Keratinocyte (primary cell): ENCODE data around the gene TRAPPC1. TPM values are rescaled to one million over a fixed set of nuclear protein-coding genes. Genes with fewer than 3 reads are reported as not detected.

ENCODE experiments used
- DNase-seq: peaks from one replicate; pipeline ENCODE4 v3.0.0-alpha.2; 2011; ENCODE audit warnings: low read depth, missing footprints, low spot score
- FAIRE-seq: peaks from 2 replicates; lab custom pipeline; 2011; peaks lifted over from hg19 to GRCh38; lab: Jason Lieb, UNC
- H2AFZ ChIP-seq: 2 replicates; pipeline ENCODE4 v1.6.0; 2012; ENCODE audit warnings: low read length, control low read depth, inconsistent platforms; ENCODE audit not compliant: control insufficient read depth
- H3K27ac ChIP-seq: 2 replicates; pipeline ENCODE4 v1.5.1; 2011; ENCODE audit warnings: low read length; ENCODE audit not compliant: control insufficient read depth, insufficient read depth
- H3K27me3 ChIP-seq: 3 replicates; pipeline ENCODE4 v1.6.0; 2011; ENCODE audit warnings: low read length; ENCODE audit not compliant: control insufficient read depth, insufficient read depth; ENCODE audit errors: extremely low read depth
- H3K36me3 ChIP-seq, 2 experiments: 2 replicates in 1 of 2; 3 replicates in 1 of 2; pipeline ENCODE4 v1.5.1; 2011; ENCODE audit warnings: low read length in 2 of 2, mild to moderate bottlenecking in 1 of 2; ENCODE audit not compliant: control insufficient read depth in 2 of 2, insufficient read depth in 2 of 2; ENCODE audit errors: extremely low read depth in 1 of 2
- H3K4me1 ChIP-seq: 3 replicates; pipeline ENCODE4 v1.5.1; 2011; ENCODE audit warnings: low read length; ENCODE audit not compliant: control insufficient read depth, insufficient read depth; ENCODE audit errors: extremely low read depth
- H3K4me2 ChIP-seq: 3 replicates; pipeline ENCODE4 v1.6.0; 2011; ENCODE audit warnings: low read depth, low read length; ENCODE audit not compliant: control insufficient read depth, insufficient read depth; ENCODE audit errors: extremely low read depth
- H3K4me3 ChIP-seq, 3 experiments: fragments of 200-600 bp in 1 of 3; sonication (generic) in 1 of 3; 2 replicates in 2 of 3; 3 replicates in 1 of 3; pipeline ENCODE4 v1.5.1; 2011 to 2016; ENCODE audit warnings: low read length in 3 of 3, mild to moderate bottlenecking in 3 of 3, control low read depth in 2 of 3, inconsistent platforms in 1 of 3, low read depth in 1 of 3, mixed read lengths in 1 of 3, mixed run types in 1 of 3, moderate library complexity in 1 of 3; ENCODE audit not compliant: control insufficient read depth in 2 of 3, insufficient read depth in 2 of 3; ENCODE audit errors: extremely low read depth in 1 of 3
- H3K79me2 ChIP-seq: 2 replicates; pipeline ENCODE4 v1.6.0; 2012; ENCODE audit warnings: low read length; ENCODE audit not compliant: control insufficient read depth, insufficient read depth
- H3K9ac ChIP-seq: 3 replicates; pipeline ENCODE4 v1.6.0; 2011; ENCODE audit warnings: low read length; ENCODE audit not compliant: control insufficient read depth, insufficient read depth; ENCODE audit errors: extremely low read depth
- H3K9me1 ChIP-seq: 3 replicates; pipeline ENCODE4 v1.6.0; 2011; ENCODE audit warnings: low read length; ENCODE audit not compliant: control insufficient read depth, insufficient read depth; ENCODE audit errors: extremely low read depth
- H3K9me3 ChIP-seq: 2 replicates; pipeline ENCODE4 v1.5.1; 2012; ENCODE audit warnings: low read depth, low read length; ENCODE audit not compliant: control insufficient read depth
- H4K20me1 ChIP-seq: 3 replicates; pipeline ENCODE4 v1.6.0; 2011; ENCODE audit warnings: low read length; ENCODE audit not compliant: control insufficient read depth, insufficient read depth; ENCODE audit errors: extremely low read depth
- CTCF ChIP-seq, 3 experiments: IDR thresholded peaks in 1 of 3; conservative IDR thresholded peaks in 1 of 3; optimal IDR thresholded peaks in 1 of 3; 2 replicates in 2 of 3; 3 replicates in 1 of 3; pipeline versions ENCODE3 to v1.5.1; 2011; ENCODE audit warnings: low read length in 3 of 3, mild to moderate bottlenecking in 3 of 3, moderate library complexity in 2 of 3, control low read depth in 1 of 3, inconsistent platforms in 1 of 3; ENCODE audit not compliant: insufficient read depth in 2 of 3; ENCODE audit errors: extremely low read depth in 1 of 3
- EZH2 ChIP-seq: IDR thresholded peaks from one replicate; pipeline ENCODE4 v1.6.1; 2012; ENCODE audit warnings: inconsistent platforms, mild to moderate bottlenecking, low read length, moderate library complexity
- dilution Hi-C: fragments of 300-500 bp; cut with MboI; formaldehyde crosslinking; loops from one replicate; pipeline ENCODE4 v1.7.0; 2020; ENCODE audit warnings: low sequenced_read_pairs; ENCODE audit not compliant: extremely low pct_ligation_motif_present
- polyA plus RNA-seq, 5 experiments: library from polyadenylated mRNA; depleted of rRNA in 3 of 5; stranded (reverse) in 3 of 5; stranded (forward) in 1 of 5; unstranded in 1 of 5; fragments of >200 nt; gene quantifications; 1 replicate in 1 of 5; 2 replicates in 3 of 5; 3 replicates in 1 of 5; pipeline versions ENCODE4 v1.2.1 to v1.2.3, GENCODE V29; 2011 to 2012; ENCODE audit warnings: missing spikeins in 2 of 5, low read depth in 1 of 5, low replicate concordance in 1 of 5

TRAPPC1 gene
- polyA plus RNA-seq, 1 donor (not counting 4 experiments of a cell fraction or from before 2014, with no cell fraction given) = 128 TPM

- Histone ChIP-seq H3K9me1 (no peaks in the 10 kb centered on the region), H3K4me2 (no peak overlapping the region), H2AFZ (no peak overlapping the region), H3K4me1 (no peaks in the 10 kb centered on the region), H3K27me3 (no peaks in the 10 kb centered on the region), H3K9me3 (no peaks in the 10 kb centered on the region), H3K36me3 (peaks cover 12 to 18% of the 10 kb centered on the region in 2 experiments), H3K27ac (no peak overlapping the region), H3K4me3 (no peak overlapping the region), H3K79me2 (no peaks in the 10 kb centered on the region), H4K20me1 (no peaks in the 10 kb centered on the region), H3K9ac (no peak overlapping the region)
- FAIRE-seq (no peak), DNase-seq (no peak)
- dilution Hi-C loops = no loop called here
- no peak for TF ChIP-seq CTCF (optimal IDR thresholded peaks at IDR 0.05 in 1 of 3, IDR thresholded peaks at IDR 0.05 in 1 of 3, conservative IDR thresholded peaks at IDR 0.05 in 1 of 3; ENCODE audit: extremely low read depth in 1 of 3, insufficient read depth in 2 of 3, low read length in 3 of 3)
- TF ChIP-seq EZH2 = no peak
Measured at GRCh38 chr17:7951143-7951792, 19.5 kb upstream of the TRAPPC1 start.

- FAIRE-seq (no peak), DNase-seq (no peak)
- Histone ChIP-seq H3K4me3 (no peak overlapping the region), H3K9ac (no peak overlapping the region), H3K27me3 (no peaks in the 10 kb centered on the region), H2AFZ (no peak overlapping the region), H3K79me2 (no peaks in the 10 kb centered on the region), H3K27ac (no peak overlapping the region), H4K20me1 (no peaks in the 10 kb centered on the region), H3K4me1 (no peaks in the 10 kb centered on the region), H3K9me3 (no peaks in the 10 kb centered on the region), H3K4me2 (no peak overlapping the region), H3K36me3 (peaks cover 13 to 25% of the 10 kb centered on the region in 2 experiments), H3K9me1 (no peaks in the 10 kb centered on the region)
- dilution Hi-C loops = no loop called here
- TF ChIP-seq EZH2 (no peak), CTCF (optimal IDR thresholded peaks at IDR 0.05 in 1 of 3, IDR thresholded peaks at IDR 0.05 in 1 of 3, conservative IDR thresholded peaks at IDR 0.05 in 1 of 3; ENCODE audit: extremely low read depth in 1 of 3, insufficient read depth in 2 of 3, low read length in 3 of 3) (no peak)
Measured at GRCh38 chr17:7950578-7950977, 18.8 kb upstream of the TRAPPC1 start.
